22Rv1 (cell line): ENCODE data around the gene PGLYRP1.

Source experiments
- ZFX ChIP-seq: fragments of 450-650 bp; IDR thresholded peaks from 2 replicates; pipeline ENCODE4 v1.6.1; 2017; ENCODE audit warnings: antibody characterized with exemption, borderline replicate concordance
- TF ChIP-seq, protein P1 (sequence below): fragments of 450-650 bp; IDR thresholded peaks from 2 replicates; pipeline ENCODE4 v1.5.1; 2017; ENCODE audit warnings: mild to moderate bottlenecking

DNA sequence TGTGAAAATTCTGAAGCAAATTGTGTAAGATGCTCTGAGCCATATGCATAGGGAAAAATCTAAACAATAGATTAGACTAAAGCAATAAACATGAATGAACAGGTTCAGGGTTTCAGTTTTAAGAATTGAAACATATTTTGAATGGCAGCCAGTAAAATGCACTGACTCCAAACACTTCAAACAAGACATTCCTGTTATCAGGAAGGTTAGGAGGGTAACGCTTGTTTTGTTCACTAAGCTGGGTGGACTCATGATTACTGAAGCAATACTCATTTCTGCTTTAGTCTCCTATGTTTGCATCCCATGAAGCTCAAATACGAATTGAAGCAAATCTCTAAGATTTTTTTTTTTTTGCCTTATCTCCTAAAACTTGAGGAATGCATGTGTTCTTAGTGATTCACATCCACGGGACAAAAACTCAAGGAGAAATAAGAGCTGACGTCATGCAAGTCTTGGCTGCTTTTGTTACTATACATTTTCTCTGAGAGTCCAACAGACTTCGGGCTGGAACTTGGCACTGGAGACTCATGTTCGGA lies 47.0 kb upstream of the PGLYRP1 start:
- TF ChIP-seq, protein P1, sequence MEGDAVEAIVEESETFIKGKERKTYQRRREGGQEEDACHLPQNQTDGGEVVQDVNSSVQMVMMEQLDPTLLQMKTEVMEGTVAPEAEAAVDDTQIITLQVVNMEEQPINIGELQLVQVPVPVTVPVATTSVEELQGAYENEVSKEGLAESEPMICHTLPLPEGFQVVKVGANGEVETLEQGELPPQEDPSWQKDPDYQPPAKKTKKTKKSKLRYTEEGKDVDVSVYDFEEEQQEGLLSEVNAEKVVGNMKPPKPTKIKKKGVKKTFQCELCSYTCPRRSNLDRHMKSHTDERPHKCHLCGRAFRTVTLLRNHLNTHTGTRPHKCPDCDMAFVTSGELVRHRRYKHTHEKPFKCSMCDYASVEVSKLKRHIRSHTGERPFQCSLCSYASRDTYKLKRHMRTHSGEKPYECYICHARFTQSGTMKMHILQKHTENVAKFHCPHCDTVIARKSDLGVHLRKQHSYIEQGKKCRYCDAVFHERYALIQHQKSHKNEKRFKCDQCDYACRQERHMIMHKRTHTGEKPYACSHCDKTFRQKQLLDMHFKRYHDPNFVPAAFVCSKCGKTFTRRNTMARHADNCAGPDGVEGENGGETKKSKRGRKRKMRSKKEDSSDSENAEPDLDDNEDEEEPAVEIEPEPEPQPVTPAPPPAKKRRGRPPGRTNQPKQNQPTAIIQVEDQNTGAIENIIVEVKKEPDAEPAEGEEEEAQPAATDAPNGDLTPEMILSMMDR = no peak
- no peak for TF ChIP-seq ZFX
